Measurements from ENCODE around the gene FRY.
"Not testable (repeated sequence)": the region's sequence is repeated elsewhere in the genome, so short reads cannot be mapped to it uniquely, and the experiment has no call there.

The FRY gene

GRCh38 chr13:32044446-32044845 lies 12.9 kb downstream of the FRY start:
- DNase-seq: no peak

- no peak for DNase-seq
Observed at GRCh38 chr13:32045537-32045936, 14.0 kb downstream of the FRY start.

DNA sequence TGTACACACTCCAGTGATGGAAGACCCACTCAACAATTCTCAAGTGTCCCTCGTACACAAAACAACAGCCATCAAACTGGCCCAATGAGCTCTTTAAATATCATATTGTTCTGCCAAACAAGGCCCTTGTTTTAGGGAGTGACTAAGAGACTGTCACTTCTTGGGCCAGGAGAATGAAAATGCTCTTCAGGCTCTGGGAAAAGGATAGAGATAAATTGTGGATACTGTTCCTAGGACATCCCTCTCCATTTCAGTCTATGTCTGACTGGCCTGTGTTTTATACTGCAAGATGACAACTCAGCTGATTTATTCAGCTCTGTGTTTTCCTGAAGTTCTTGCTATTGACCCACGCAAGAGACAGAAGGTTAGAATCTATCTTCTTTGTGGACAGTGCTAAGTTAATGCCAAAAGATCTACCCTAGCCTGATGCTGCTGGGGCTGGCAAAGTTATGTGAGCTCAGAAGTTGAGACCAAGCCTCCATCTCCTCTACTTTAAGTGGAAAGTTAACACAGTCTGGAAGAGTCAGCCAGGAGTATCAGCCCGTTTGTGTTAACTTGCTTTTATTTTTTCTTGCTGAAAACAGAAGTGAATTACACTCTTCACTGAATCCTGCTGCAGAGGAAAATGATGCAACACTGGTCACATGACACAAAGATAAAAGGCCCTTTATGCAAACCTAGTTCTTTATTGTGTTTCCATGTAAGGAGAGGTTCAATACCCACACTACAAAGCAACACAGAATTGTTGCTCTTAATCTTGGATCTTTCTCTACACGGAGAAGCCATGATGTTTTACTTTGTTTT lies 14.6 kb downstream of the FRY start:
- DNase-seq: peak in 1 of 2 donors; percentile 9

DNA sequence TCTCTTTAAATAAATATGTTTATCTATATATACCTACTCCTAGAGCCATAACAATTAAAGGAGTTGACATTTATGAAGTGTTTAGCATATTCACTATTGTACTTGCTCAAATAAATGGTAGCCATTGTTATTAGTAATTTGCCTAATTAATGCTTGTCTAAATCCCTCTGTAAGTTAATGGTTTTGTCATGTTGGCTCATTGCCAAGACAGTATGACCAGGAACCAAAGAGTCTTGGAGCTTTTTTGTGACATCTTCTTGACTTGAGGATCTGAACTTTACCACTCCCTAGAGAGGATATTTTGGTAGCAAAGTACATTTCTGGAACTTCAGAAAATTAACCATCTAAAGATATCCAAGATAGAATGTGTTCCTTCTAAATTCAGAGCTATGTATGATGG lies 15.5 kb downstream of the FRY start:
- DNase-seq: no peak

GRCh38 chr13:32047793-32048192 lies 16.2 kb downstream of the FRY start:
- no peak for DNase-seq

DNA sequence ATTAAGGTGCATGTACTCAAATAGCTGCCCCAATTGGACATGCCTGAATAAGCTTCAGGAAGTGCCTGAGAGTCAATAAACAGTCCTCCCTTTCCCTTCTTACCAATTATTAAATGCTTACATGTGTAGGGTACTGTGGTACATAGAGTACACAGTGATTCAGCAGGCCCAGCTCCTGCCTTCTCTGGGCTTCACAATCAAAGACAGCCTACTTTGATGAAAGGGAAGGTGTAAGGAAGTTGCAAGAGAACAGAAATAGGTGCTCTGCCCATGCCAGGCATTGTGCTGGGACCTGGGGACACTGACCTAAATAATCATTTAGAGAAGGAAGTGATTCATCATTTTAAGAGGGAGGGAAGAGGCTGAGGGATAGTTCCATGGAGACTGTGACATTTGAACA lies 17.2 kb downstream of the FRY start:
- DNase-seq: no peak

DNA sequence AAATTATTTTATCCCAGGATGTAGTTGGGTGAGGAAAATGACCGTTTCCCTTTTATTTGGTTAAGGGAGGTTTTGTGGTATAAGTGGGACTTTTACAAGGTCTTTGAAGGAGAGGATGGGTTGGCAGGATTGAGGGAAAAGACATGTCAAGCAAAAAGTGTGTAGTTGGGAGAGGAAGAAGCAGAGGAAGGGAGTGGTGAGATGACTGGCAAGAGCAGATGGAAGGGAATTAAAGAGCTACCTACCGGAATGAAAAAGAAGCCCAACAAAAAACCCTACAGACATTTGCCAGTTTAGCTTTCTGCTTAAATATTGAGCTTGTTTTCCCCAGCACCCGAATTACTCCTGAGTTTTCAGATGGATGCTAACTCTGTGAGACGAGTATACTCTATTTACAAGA lies 19.6 kb downstream of the FRY start:
- DNase-seq: no peak

GRCh38 chr13:32056316-32056715 lies 24.7 kb downstream of the FRY start:
- no peak for DNase-seq

GRCh38 chr13:32057325-32057724 lies 25.8 kb downstream of the FRY start:
- not testable (repeated sequence) for DNase-seq

DNA sequence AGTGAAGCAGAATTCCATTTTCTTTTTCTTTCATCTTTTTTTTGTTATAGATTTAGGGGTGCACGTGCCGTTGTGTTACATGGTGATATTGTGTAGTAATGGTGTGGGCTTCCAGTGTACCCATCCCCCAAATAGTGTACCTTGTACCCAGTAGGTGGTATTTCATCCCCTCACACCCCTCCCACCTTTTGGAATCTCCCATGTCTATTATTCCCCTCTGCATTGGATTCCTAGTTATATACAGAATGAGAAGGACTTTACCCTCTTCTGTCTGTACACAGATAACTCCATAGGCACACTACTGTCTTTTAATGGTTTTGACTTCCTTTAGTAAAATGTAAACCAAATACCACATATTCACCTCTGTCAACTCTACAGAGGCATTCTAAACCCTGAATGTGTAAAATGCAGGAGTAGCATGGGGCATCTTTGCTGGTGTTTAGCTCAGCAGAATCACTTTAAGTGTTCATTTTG lies 28.0 kb downstream of the FRY start:
- no peak for DNase-seq

GRCh38 chr13:32060401-32060878 lies 28.9 kb downstream of the FRY start:
- no peak for DNase-seq

- no peak for DNase-seq
Observed at GRCh38 chr13:32063619-32064233, 32.2 kb downstream of the FRY start.

- DNase-seq: no peak
Observed at GRCh38 chr13:32067149-32067961, 35.8 kb downstream of the FRY start.

DNA sequence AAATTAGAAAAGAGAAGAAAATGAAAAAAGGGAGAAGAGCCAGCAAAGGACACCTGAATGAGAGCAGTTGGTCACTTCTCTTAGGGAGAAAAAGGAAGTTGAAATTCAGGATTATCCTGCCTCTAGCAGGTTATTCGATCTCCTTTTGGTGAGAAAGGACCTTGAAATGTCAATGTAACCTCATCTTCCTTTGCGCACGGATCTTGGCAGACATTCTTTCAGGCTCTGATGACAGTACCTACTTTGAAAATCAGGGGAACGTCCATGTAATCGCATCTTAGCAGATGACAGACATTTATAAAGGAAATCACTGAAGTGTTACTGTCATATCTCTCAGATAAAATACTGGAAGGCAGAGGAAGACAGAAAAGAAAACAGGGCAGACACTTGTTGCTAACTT lies 36.7 kb downstream of the FRY start:
- DNase-seq: no peak

DNA sequence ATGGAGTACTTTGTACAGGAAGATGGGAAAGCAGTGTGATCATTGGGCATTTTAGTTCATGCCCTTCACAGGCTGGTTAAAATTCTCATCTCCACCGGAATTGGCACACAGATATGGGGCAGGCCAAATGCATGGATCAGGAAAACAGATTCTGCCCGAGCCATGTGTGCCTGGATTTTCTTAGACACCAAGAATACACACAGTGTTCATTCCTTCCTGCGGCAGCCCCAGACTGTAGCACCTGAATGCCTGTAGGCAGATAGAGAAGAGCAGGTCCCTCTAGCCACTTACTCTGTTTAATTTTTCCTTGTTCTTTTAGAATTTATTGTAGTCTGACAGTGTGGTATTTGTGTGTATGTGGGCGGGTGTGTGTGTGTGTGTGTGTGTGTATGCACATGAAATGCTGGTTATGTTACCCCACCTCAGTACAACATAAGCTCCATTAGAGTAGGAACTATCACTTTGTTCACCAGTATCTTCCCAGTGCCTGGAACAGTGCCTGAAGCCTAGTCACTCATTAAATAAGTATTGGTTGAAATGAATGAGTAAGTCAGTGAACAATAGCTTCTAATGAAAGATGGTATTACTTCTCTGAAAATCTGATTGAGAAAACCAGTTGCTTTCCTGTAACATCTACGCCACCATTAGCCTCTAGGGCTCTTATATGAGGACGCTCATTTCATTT lies 41.7 kb downstream of the FRY start:
- no peak for DNase-seq

GRCh38 chr13:32075170-32075851 lies 43.7 kb downstream of the FRY start:
- no peak for DNase-seq

DNA sequence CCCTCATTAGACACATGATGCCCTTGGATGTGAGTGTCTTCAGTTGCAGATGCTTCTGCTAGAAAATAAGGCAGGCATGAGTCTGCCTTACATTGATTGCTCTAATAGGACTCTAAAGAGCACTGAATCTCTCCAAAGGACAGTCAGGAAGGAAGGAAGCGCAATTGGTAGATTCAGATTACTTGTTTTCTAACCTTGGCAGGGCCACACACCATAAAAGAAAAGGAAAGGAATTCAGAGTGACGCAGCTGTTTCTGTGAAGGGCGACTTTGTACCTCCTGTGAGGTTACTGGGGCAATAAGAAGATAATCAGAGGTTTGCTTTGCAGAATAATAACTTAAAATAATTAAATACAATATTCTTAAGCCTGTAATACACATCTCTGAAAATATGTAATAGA lies 48.0 kb downstream of the FRY start:
- DNase-seq: no peak

DNA sequence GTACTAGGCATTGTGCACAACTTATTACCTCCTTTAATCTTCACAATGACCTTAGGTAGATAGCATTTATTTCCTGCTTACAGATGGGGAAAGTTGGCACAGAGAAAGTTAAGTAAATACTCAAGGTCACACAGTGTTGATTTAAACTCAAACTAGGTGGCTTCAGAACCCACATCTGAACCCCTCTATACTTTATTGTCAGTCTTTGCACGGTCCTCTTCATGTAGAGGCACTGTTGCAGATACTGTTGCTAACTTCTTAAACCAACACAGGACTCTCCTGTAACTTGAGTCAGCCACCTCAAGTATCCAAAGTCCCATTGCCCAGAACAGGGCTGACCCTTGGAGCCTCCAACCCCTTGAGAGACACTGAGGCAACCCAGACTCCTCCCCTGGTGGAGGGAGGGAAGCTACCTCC lies 48.8 kb downstream of the FRY start:
- DNase-seq: no peak

GRCh38 chr13:32081591-32081990 lies 50.0 kb downstream of the FRY start:
- DNase-seq: no peak

DNA sequence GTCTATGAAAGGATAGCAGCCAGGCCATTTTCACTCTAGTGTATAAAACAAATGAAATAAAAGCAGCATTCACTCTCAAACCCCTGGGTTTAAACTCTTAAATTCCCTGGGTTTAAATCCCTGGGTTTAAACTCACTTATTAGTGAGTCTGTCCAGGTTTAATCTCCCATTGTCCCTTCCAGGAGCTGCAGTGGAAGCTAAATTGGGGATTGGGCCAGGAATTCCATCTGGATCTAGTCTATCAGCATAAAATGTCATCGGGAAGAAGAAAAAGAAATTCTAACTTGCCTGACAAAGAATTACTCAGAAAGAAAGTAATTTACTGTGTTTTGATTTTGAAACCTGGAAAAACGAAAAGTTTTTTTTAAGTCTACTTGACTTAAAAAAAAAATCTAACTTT lies 54.8 kb downstream of the FRY start:
- DNase-seq: no peak

- DNase-seq: no peak
Observed at GRCh38 chr13:32086791-32087441, 55.3 kb downstream of the FRY start.

Measured in activated CD4-positive, alpha-beta T cell treated with anti-CD3 and anti-CD28 coated beads for 4 hours (primary cell).